Peyer's patch (tissue), 4 donors: ENCODE measurements around the gene STS. TPM values are rescaled to one million over a fixed set of nuclear protein-coding genes. Genes with fewer than 3 reads are reported as not detected.

Source experiments
- DNase-seq, 3 donors: peaks; one replicate each; pipeline ENCODE4 v3.0.0-alpha.2; 2017 to 2019
- H3K27ac ChIP-seq, 4 donors: fragments of 200-600 bp; sonication (generic); one replicate each; pipeline ENCODE4 v1.5.1; 2016 to 2019
- H3K27me3 ChIP-seq, 2 donors: fragments of 200-600 bp; sonication (generic); one replicate each; pipeline ENCODE4 v1.5.1; 2019
- H3K36me3 ChIP-seq, 3 donors: fragments of 200-600 bp; sonication (generic); one replicate each; pipeline ENCODE4 v1.5.1; 2016 to 2019
- H3K4me1 ChIP-seq, 4 donors: fragments of 200-600 bp; sonication (generic); one replicate each; pipeline ENCODE4 v1.5.1; 2016 to 2019
- H3K4me3 ChIP-seq, 4 donors: fragments of 200-600 bp; sonication (generic); 1 replicate in 3 of 4; 2 replicates in 1 of 4; pipeline ENCODE4 v1.5.1; 2016 to 2019; ENCODE audit warnings: mild to moderate bottlenecking in 1 of 4
- H3K9me3 ChIP-seq, 4 donors: fragments of 200-600 bp; sonication (generic); one replicate each; pipeline ENCODE4 v1.5.1; 2016 to 2019; ENCODE audit warnings: mild to moderate bottlenecking in 1 of 4
- CTCF ChIP-seq, 6 experiments: fragments of 450-650 bp in 4 of 6; fragments of 200-600 bp in 2 of 6; sonication (generic) in 1 of 6; IDR thresholded peaks; one replicate each; pipeline ENCODE4 v1.5.1; 2017 to 2019; ENCODE audit warnings: antibody characterized with exemption in 6 of 6, mild to moderate bottlenecking in 3 of 6, moderate library complexity in 1 of 6
- POLR2A ChIP-seq, 2 donors: fragments of 450-650 bp; IDR thresholded peaks; one replicate each; pipeline ENCODE4 v1.5.1; 2017; ENCODE audit warnings: antibody characterized with exemption in 2 of 2, mild to moderate bottlenecking in 2 of 2, moderate library complexity in 2 of 2
- total RNA-seq, 4 donors: library from RNA; depleted of rRNA; stranded (reverse); fragments of >200 nt; gene quantifications; one replicate each; pipeline ENCODE4 v1.1.0, GENCODE V29; 2016

The STS gene
- total RNA-seq, 4 donors from 2014 or later = 3.3 to 5.6 (median 4.3) TPM

- Histone ChIP-seq H3K27ac (no peak overlapping the region), H3K27me3 (no peaks in the 10 kb centered on the region), H3K9me3 (no peaks in the 10 kb centered on the region), H3K4me1 (no peaks in the 10 kb centered on the region), H3K4me3 (no peak overlapping the region), H3K36me3 (no peaks in the 10 kb centered on the region)
- TF ChIP-seq POLR2A (IDR thresholded peaks at IDR 0.05) (no peak), CTCF (IDR thresholded peaks at IDR 0.05) (no peak)
- DNase-seq = no peak
Measured at GRCh38 chrX:7155163-7155562, 7.7 kb downstream of the STS start.

- no peaks in the 10 kb centered on the region for H3K36me3 ChIP-seq
- no peaks in the 10 kb centered on the region for H3K27me3 ChIP-seq
- TF ChIP-seq CTCF (IDR thresholded peaks at IDR 0.05) (no peak), POLR2A (IDR thresholded peaks at IDR 0.05) (no peak)
- H3K27ac ChIP-seq = no peak overlapping the region
- no peak for DNase-seq
- no peaks in the 10 kb centered on the region for H3K9me3 ChIP-seq
- H3K4me3 ChIP-seq = no peak overlapping the region
- no peaks in the 10 kb centered on the region for H3K4me1 ChIP-seq
Measured at GRCh38 chrX:7156879-7157278, 9.4 kb downstream of the STS start.

- no peak for TF ChIP-seq POLR2A (IDR thresholded peaks at IDR 0.05)
- TF ChIP-seq CTCF (IDR thresholded peaks at IDR 0.05) = no peak
- Histone ChIP-seq H3K36me3 (no peaks in the 10 kb centered on the region), H3K4me3 (no peak overlapping the region), H3K27me3 (no peaks in the 10 kb centered on the region), H3K27ac (no peak overlapping the region), H3K9me3 (no peaks in the 10 kb centered on the region), H3K4me1 (no peaks in the 10 kb centered on the region)
- no peak for DNase-seq
Measured at GRCh38 chrX:7158468-7158990, 11.0 kb downstream of the STS start.

- no peak overlapping the region for H3K27ac ChIP-seq
- no peak for DNase-seq
- H3K4me3 ChIP-seq = no peak overlapping the region
- TF ChIP-seq CTCF (IDR thresholded peaks at IDR 0.05) = no peak
- no peak for TF ChIP-seq POLR2A (IDR thresholded peaks at IDR 0.05)
- H3K36me3 ChIP-seq = no peaks in the 10 kb centered on the region
- H3K9me3 ChIP-seq = no peaks in the 10 kb centered on the region
- H3K4me1 ChIP-seq = no peaks in the 10 kb centered on the region
- no peaks in the 10 kb centered on the region for H3K27me3 ChIP-seq
Measured at GRCh38 chrX:7159149-7159861, 11.8 kb downstream of the STS start.

GRCh38 chrX:7163146-7163677, 15.7 kb downstream of the STS start:
- no peak overlapping the region for H3K4me3 ChIP-seq
- TF ChIP-seq POLR2A (IDR thresholded peaks at IDR 0.05) (no peak), CTCF (IDR thresholded peaks at IDR 0.05) (no peak)

More at GRCh38 chrX:7163146-7163677, 15.7 kb downstream of the STS start:
- DNase-seq = no peak
- no peaks in the 10 kb centered on the region for H3K4me1 ChIP-seq
- H3K9me3 ChIP-seq = no peaks in the 10 kb centered on the region
- no peak overlapping the region for H3K27ac ChIP-seq
- H3K36me3 ChIP-seq = no peaks in the 10 kb centered on the region
- no peaks in the 10 kb centered on the region for H3K27me3 ChIP-seq
